Renal pelvis (tissue), 4 donors: ENCODE data around the gene MARVELD1. TPM values are rescaled to one million over a fixed set of nuclear protein-coding genes. Genes with fewer than 3 reads are reported as not detected.
A peak's percentile ranks its signal among the peaks of the same experiment; 100 is the strongest.
"Not testable (repeated sequence)": the region's sequence is repeated elsewhere in the genome, so short reads cannot be mapped to it uniquely, and the experiment has no call there.

ENCODE experiments used
- DNase-seq: peaks from one replicate; pipeline ENCODE4 v3.0.0-alpha.2; 2013
- polyA plus RNA-seq, 3 donors: library from polyadenylated mRNA; unstranded; fragments of 120-200 nt; gene quantifications; one replicate each; pipeline ENCODE4 v1.2.1, GENCODE V29; 2013; ENCODE audit not compliant: insufficient read length in 3 of 3

Gene MARVELD1
- polyA plus RNA-seq, 3 donors: 36.4 to 46.8 (median 43.9) TPM

GRCh38 chr10:97686962-97687784, 26.4 kb upstream of the MARVELD1 start, which contains the start of gene AVPI1:
Gene AVPI1 (minus strand): TSS chr10:97687241. CDS start chr10:97679905, 7,336 bp downstream.
- peak; percentile 96 for DNase-seq

- DNase-seq: no peak
These were observed 25.4 kb upstream of the MARVELD1 start for GRCh38 chr10:97687785-97688781.

GRCh38 chr10:97689559-97690020, 23.9 kb upstream of the MARVELD1 start:
- no peak for DNase-seq

GRCh38 chr10:97690133-97690532, 23.4 kb upstream of the MARVELD1 start:
- no peak for DNase-seq

DNA sequence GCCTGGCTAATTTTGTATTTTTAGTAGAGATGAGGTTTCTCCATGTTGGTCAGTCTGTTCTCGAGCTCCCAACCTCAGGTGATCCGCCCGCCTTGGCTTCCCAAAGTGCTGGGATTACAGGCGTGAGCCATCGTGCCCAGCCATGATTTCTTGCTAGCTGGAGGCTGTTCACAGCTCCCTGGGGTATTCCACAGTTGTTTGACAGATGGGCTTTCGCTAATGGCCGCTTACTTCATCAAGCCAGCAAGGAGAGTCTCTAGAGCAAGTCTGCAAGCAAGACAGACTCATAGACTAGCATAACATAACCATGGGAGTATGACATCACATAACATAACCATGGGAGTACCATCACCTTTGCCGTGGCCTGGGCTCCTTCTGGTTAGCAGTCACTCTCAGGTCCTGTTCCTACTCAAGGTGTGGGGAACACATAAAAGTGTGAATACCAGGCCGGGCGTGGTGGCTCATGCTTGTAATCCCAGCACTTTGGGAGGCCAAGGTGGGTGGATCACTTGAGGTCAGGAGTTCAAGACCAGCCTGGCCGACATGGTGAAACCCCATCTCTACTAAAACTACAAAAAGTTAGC, 15.4 kb upstream of the MARVELD1 start:
- DNase-seq: not testable (repeated sequence)

DNA sequence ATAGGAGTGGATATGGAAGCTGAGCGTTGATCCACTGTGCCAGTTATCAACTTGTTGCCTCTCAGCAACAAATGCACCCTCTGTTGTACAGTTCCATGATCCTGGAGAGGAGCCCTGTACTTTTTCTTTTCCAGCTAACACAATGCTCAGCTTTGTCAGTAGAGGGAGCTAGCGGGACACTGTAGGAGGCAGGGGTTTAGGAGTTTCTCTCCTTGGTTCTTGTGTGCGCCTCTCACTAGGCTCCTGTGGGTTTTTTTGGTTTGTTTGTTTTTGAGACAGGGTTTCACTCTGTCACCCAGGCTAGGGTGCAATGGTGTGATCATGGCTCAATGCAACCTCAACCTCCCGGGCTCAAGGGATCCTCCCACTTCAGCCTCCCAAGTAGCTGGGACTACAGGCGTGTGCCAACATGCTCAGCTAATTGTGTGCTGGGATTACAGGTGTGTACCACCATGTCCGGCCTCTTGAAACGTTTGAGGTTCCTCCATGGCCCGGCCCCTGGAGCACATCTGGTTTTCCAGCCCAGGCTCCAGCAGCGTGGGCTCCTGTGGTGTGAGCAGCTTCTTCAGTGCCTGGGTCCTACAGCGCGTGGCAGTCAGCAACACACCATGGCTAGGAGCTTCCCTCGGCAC, 12.0 kb upstream of the MARVELD1 start:
- DNase-seq: peak; percentile 65

DNA sequence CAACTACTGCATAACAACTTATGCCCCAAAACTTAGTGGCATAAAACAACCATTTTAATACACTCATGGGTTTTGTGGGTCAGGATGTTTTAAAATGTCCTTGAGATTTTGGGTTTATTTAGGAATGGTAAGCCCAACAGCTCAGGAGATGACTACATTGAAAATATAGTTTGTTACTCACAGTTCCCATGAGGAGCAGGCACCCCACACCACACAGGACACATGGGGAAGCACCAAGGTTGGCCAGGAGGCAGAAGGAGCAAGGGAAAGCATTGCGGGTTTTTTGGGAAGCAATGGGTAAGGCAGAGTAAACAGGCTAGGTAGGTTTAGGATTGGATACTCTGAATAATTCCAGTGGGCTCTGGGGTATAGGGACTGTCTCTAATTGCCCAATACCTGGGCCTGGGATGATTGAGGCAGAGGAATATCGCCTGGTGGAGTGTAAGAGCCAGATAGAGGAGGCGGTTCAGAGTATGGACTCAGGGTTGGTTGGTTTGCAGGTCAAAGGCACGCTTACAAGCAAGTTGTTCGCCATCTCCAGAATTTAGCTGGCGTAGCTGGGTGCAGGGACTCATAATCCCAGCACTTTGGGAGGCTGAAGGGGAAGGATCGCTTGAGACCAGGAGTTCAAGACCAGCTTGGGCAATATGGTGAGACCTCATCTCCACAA, 10.0 kb upstream of the MARVELD1 start:
- no peak for DNase-seq

DNA sequence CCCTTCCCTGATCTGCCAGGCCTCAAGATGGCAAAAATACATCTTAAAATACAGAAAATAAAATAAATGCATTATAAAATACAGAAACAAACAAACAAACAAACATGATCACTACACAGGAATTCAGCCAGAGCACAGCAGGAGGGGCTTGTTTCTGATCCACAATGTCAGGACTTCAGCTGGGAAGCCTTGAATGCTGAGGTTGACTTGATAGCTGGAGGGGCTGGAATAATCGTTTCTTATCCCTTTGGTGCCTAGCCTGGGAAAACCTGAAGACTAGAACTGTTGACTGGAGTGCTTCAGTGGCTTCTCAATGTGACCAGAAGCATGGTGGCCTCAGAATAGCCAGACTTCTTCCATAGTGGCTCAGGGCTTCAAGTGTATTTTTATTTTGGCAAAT, 9.2 kb upstream of the MARVELD1 start:
- DNase-seq: no peak

GRCh38 chr10:97705006-97705670, 8.4 kb upstream of the MARVELD1 start:
- DNase-seq: no peak

DNA sequence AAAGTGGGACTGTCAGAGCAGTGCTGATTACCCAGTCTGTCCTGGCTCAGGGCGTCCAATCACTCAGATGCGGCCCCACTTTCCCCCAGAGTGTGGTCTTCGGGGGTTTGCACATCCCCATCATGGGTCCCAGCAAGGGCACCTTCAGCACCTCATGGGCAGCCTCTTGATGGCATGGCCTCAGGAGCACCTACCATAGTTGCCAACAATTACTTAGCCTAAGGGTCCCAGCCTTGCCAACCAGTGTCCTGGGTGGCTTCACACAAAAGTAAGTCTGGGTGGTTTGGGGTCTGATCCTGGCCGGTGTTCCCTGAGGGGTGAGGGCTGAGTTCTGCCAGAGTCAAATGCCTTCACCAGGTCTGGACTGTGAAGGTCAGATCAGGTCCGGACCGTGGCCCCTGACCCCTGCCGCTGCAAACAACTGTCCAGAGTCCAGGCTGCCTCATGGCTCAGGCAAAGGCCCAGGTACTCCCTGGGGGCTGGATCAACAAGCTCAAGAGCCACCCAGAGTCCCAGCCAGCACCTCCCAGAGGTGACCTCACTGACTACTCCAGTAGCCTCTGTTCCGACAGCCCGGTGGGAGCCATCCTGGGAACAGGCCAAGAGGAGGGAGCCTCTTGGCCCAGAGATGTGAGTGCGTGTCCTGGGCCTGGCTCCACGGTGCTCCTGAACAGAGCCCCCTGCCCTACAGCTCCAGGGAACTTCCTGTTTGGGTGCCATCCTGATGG, 6.2 kb upstream of the MARVELD1 start:
- DNase-seq: no peak

GRCh38 chr10:97708167-97708566, 5.4 kb upstream of the MARVELD1 start:
- DNase-seq: no peak

DNA sequence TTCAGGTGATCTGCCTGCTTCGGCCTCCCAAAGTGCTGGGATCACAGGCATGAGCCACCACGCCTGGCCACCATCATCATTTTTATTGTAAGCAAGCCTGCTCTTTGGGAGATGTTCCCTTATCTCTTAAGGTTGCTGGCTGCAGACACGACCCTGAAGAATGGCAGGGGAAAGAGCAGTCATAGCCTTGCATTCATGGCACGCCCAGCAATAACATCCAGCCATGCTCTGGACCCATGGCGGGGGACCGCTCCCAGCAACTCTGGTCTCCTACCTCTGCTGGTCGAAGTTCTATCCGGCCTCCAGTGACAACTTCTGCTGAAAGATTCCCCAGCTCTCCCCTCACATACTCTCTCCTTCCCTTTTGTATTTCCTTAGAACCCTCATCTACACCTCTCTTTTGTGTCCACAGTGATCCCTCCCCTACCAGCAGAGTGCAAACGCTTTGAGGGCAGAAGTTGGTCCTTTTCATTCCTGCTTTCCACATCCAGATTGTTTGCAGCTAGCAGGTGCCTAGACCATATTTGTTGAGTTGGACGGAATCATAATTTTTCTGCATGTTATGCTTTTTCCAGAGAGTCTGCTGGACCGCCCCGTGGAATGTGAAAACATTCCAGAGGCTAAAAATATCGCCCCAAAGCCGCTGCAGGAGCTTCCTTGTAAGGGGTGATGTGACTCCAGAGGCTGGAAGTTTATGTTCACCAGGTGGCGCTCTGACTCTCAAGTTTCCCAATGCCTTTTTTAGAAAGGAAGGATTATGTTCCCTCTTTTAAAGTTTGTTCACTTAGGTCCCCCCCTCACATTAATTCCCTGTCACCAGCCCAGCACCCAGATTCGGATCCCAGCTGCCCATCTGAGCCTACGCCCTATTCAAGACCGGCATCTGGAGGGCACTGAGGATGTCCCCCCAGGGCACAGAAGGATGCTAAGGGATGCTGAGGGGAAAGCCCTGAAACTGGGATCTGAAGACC, 4.3 kb upstream of the MARVELD1 start:
- DNase-seq: peak; percentile 75

DNA sequence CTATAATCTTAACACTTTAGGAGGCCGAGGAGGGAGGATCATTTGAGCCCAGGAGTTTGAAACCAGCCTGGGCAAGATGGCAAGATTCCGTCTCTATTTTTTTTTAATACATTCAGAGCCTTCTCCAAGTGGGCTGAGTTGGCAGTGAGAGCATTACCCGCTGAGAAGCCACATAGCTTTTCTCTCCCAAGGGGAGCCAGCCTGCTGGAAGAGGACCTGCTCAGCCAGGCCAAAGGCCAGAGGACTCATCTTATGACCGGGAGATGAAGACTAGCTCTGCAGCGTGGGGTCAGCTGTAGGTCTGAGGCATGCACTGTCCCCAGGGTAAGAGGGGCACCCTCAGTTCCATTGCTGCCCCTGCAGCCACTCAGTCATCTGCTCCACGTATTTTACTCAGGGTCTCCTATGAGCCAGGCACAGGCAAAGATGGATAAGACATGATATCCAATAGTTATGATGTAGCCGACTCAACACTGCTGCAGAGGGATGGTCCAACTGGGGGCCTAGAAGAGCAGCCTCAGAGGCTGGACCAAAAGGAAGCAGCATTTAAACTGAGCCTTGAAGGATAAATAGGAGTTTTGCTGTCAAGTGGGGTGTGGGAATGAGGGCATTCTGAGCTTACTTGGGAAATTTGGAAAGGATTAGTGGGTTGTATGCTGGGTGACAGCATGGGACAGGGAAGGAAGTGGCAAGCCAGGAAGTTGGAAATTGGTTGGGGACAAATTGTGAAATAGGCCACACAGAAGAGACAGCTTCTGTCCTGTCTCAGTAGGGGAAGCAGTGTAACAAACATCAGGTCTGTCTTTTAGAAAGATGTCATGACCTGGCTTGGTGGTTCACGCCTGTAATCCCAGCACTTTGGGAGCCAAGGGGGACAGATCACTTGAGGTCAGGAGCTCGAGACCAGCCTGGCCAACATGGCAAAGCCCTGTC, 1.6 kb upstream of the MARVELD1 start:
- no peak for DNase-seq

- peak; percentile 66 for DNase-seq
These were observed 383 bp downstream of the MARVELD1 start for GRCh38 chr10:97713826-97714400.

GRCh38 chr10:97714401-97715258, 1.1 kb downstream of the MARVELD1 start:
- peak; percentile 61 for DNase-seq
